HG03139 (cell line): ENCODE data around the gene TAB2.
"Not testable (repeated sequence)": the region's sequence is repeated elsewhere in the genome, so short reads cannot be mapped to it uniquely, and the experiment has no call there.

Experiments used
- ATAC-seq: cut with Tn5 transposase; IDR thresholded peaks from one replicate; pipeline ENCODE4 v1.9.1; 2021; ENCODE audit not compliant: unreplicated experiment

TAB2 gene

DNA sequence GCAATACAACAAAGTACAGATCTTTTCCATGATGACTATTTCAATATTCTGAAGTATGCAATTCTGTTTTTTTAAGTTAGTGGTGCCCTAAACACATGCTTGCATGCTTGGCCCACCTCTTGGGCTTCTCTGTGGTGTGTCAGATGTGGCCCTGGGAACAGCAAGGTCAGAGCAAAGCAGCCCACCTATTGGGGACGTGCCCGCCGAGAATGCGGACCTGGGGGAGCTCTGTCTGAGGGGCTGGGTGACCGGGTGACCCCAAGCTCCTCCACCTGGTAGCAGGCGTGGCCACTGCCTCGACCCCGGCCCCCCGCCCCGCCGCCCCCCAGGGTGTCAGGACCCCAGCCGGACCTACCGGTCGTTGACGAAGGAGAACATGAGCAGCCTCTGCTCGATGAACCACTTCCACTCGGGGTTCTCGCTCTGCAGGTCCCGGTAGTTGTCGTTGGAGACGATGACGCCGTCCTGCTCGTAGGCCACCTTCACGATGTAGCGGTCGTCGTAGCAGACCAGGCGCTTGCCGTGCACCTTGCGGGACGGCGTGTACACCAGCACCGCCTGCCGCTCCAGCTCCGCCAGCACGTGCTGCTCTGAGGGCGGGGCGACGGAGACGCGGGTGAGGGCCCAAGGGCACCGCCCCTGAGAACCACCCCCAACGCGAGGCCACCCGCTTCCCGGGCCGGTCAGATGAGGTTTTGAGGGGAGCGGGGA is 139.0 kb downstream of the TAB2 start:
- ATAC-seq = no peak

DNA sequence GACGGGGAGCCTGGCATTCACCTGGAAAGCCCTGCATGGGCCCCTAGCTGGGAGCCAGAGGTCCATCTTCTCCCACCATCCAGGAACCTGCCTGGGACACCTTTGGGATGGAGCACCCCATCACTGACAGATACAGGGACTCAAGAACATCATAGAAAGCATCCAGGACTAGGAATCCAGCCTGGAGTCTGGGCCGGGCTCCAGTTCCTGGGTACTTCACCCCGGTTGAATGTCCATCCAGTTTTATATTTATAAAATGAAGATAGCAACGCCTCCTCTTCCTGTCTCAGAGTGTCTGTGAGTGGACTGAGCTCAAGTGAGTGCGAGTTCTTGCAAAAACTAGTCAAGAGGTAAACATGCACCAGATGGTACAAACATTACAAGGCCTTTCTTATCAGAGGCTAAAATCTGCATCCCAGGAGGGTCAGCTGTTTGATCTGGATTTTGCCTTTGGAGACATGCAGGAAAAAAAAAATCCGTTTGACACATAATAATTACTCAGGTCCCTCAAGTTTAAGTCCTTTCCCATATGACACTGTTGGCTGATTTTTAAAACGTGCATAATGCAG is 139.9 kb downstream of the TAB2 start:
- no peak for ATAC-seq

DNA sequence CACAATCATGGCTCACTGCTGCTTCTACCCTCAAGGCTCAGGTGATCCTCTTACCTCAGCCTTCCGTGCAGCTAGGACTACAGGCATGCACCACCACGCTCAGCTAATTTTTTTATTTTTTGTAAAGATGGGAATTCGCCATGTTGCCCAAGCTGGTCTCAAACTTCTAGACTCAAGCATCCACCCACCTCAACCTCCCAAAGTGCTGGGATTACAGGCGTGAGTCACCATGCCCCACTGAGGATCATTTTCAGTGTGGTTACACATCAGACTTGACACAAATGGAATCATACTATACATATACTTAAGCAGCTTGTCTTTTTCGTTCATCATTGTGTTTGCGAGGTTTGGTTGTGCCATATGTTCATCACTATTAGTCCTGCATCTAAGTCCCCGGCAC is 140.7 kb downstream of the TAB2 start:
- no peak for ATAC-seq

DNA sequence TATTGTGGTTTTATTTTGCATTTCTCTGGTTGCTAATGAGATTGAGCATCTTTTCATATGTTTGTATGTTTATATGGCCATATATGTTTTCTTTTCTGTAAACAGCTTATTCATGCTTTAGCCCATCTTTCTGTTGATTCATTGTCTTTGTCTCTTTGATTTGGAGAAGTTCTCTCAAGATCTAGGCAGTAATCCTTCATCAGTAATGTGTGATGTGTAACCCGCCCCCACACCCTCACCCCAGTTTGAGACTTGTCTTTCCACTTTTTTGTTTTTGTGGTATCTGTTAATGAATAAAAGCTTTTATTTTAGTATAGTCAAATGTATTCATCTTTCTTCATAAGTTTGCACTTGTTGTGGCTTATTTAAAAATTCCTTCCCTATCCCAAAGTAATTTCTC is 141.3 kb downstream of the TAB2 start:
- no peak for ATAC-seq

DNA sequence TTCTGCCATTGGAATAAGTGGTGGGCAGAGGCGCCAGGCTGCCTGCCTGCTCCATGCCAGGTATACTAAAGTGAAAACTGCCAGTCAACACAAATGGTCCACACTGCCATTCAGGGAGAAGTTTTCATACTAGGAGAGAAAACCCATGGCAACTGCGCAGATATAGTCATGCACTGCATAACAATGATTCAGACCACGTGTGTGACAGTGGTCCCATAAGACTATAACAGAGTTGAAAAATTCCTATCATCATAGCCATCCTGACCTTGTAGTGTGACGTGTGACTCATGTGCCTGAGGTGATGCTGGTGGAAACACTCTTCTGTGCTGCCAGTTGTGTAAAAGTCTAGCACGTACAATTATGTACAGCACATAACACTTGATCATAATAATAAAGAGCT is 142.2 kb downstream of the TAB2 start:
- no peak for ATAC-seq

DNA sequence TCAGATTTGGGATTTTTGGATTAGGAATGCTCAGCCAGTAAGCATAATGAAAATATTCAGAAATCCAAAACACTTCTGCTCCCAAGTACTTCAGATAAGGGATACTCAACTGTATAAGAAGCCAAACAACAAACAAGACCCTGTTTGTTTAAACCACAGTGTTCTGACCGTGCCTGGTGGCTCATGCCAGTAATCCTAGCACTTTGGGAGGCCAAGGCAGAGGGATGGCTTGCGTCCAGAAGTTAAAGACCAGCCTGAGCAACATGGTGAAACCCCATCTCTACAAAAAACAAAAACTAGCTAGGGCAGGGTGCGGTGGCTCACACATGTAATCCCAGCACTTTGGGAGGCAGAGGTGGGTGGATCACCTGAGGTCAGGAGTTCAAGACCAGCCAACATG is 142.7 kb downstream of the TAB2 start:
- ATAC-seq = not testable (repeated sequence)
